ENCODE results near the gene PTAFR. TPM values are rescaled to one million over a fixed set of nuclear protein-coding genes. Genes with fewer than 3 reads are reported as not detected.

PTAFR gene
- total RNA-seq, 1 experiment from 2014 or later = 1.3 TPM

DNA sequence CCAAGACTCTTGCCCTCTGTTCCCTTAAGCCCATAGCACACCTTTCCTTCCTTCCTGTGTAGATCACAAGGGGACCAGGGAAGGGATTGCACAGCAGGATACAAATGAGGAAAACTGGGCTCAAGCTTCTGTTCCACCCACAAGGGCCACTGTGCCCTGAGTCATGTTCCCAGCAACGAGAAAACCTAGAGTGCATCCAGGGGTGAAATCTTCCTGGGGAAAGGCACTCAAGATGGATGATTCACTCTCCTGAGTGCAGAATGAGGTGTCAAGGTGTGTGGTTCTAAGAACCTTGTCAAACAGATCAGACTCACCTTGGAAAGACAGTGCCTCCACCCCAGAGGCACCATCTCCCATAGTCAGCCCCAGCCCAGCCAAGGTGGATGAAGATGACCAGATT, 47.3 kb downstream of the PTAFR start (continued):
- TF ChIP-seq ELF1 (IDR thresholded peaks at IDR 0.05; ENCODE audit: borderline replicate concordance, low read depth) (no peak), POLR2A (IDR thresholded peaks at IDR 0.05; ENCODE audit: borderline replicate concordance, extremely low read depth, insufficient read depth, insufficient read length) (no peak), YY1 (IDR thresholded peaks at IDR 0.05; ENCODE audit: extremely low read depth, insufficient replicate concordance, low read depth, low read length) (peak; percentile 68), EZH2 (IDR thresholded peaks at IDR 0.05) (no peak), CBX3 (IDR thresholded peaks at IDR 0.05; ENCODE audit: low read depth) (peak; percentile 65)

DNA sequence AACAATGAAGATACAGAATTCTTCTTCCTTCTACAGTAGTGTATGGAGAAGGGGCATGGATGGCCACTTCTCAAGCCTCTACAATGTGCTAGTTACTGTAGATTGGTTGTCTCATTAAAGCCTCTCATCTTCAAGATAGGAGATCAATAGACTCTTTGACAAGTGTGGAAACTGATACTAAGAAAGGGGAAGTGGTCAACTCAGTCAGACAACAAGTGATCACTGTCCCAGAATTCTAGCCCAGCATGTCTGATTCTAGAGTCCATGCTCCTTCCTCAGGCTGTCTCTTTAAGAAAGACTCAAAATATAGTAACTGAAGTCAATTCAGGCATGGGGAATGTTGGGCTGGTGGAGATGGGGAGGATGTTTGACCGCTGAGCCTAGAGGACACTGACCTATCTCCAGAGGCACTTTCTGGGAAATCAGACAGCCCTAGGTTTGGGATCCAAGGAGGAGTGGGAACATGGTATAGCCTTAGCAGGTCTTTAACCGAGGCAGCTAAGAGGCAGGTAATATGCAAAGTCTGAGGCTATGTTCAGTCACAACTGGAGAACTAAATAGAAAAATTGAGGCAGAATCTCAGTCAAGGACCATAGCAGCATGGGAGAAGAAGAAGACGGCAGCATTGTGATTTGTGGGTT, 48.8 kb downstream of the PTAFR start:
- H3K9me2 ChIP-seq (ENCODE audit: insufficient read depth) = no peaks in the 10 kb centered on the region
- ChIA-PET CTCF (no interaction called here), RAD21 (ENCODE audit: low non-redundant PET in 1 of 2, low total read pairs in 2 of 2, uncharacterized antibody in 2 of 2, unreplicated experiment in 2 of 2) (no interaction called here), POLR2A (no interaction called here)
- H3K79me2 ChIP-seq (ENCODE audit: insufficient read depth, low read length) = no peaks in the 10 kb centered on the region
- no TSS peak for BruUV-seq (replicated peaks)
- no peak overlapping the region for H3K4me3 ChIP-seq (replicated peaks in 1 of 2; ENCODE audit: low read depth in 1 of 2, low read length in 2 of 2)
- H3K4me2 ChIP-seq (ENCODE audit: low read length) = no peak overlapping the region
- intact Hi-C loops (cut with micrococcal nuclease) = no loop called here
- no peaks in the 10 kb centered on the region for H4K20me1 ChIP-seq (ENCODE audit: insufficient read depth)
- H3K9me3 ChIP-seq (ENCODE audit: control insufficient read depth in 1 of 2, insufficient read depth in 1 of 2, low read depth in 1 of 2, low read length in 2 of 2) = no peaks in the 10 kb centered on the region
- H2AFZ ChIP-seq (ENCODE audit: low read depth, low read length, poor library complexity, severe bottlenecking) = peak overlapping the region; percentile 40
- no peak for TF ChIP-seq YY1 (IDR thresholded peaks at IDR 0.05; ENCODE audit: extremely low read depth, insufficient replicate concordance, low read depth, low read length)
- TF ChIP-seq EGR1 (IDR thresholded peaks at IDR 0.05; ENCODE audit: low read depth) = no peak
- no peak for TF ChIP-seq EZH2phosphoT487 (IDR thresholded peaks at IDR 0.05; ENCODE audit: borderline replicate concordance)
- TF ChIP-seq POLR2A (IDR thresholded peaks at IDR 0.05; ENCODE audit: borderline replicate concordance, extremely low read depth, insufficient read depth, insufficient read length) = no peak
- peaks cover 7 to 34% of the 10 kb centered on the region in 2 experiments for H3K4me1 ChIP-seq (ENCODE audit: control insufficient read depth in 1 of 2, insufficient read depth in 2 of 2, low read length in 2 of 2)
- no peak for ATAC-seq
- no peaks in the 10 kb centered on the region for H3K27me3 ChIP-seq (ENCODE audit: insufficient read depth, low read length)
- H3K9ac ChIP-seq (ENCODE audit: low read length) = no peak overlapping the region
- no peak for DNase-seq (ENCODE audit: low read depth, low spot score)
- no peak overlapping the region for H3K27ac ChIP-seq (ENCODE audit: low read depth, low read length)
- H3K36me3 ChIP-seq (ENCODE audit: control insufficient read depth in 1 of 2, insufficient read depth in 2 of 2, low read length in 2 of 2) = no peaks in the 10 kb centered on the region

Data from HCT116 (cell line).